NCI-H345 (cell line): ENCODE data around the gene NOC4L.
"Not testable (repeated sequence)": the region's sequence is repeated elsewhere in the genome, so short reads cannot be mapped to it uniquely, and the experiment has no call there.

Experiments used
- DNase-seq: peaks from one replicate; lab custom pipeline; 2025; lab: John Stamatoyannopoulos, UW

Gene NOC4L

DNA sequence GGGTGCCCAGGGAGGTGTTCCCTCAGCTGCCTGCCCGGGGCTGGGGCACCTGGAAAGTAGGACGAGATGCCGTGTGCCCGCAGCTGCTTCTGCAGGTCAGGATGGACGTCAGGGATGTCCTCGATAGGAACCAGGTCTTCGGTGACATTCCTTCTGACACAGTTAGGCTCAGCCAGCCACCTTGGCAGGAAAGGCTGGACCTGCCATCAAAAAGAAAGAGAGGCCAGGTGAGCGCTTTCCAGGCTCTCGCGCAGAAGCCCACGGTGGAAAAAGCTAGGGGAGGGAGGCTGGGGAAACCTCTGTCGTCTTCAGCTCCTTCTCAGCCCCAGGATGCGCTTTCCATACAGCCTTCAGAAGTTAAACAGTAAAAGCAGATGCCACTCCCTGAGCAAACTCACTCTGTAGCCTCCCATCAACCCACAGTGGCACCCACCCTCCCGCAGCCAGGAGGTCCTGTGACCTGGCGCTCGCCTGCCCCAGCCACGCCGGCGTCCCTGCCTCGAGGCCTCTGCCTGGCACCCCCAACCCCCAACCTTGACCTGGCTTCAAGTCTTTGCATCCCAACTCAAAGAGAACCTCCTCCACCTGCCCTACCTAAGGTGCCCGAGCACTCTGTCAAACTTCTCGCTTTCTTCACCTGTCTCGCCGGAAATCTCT is 1.4 kb upstream of the NOC4L start:
- no peak for DNase-seq

DNA sequence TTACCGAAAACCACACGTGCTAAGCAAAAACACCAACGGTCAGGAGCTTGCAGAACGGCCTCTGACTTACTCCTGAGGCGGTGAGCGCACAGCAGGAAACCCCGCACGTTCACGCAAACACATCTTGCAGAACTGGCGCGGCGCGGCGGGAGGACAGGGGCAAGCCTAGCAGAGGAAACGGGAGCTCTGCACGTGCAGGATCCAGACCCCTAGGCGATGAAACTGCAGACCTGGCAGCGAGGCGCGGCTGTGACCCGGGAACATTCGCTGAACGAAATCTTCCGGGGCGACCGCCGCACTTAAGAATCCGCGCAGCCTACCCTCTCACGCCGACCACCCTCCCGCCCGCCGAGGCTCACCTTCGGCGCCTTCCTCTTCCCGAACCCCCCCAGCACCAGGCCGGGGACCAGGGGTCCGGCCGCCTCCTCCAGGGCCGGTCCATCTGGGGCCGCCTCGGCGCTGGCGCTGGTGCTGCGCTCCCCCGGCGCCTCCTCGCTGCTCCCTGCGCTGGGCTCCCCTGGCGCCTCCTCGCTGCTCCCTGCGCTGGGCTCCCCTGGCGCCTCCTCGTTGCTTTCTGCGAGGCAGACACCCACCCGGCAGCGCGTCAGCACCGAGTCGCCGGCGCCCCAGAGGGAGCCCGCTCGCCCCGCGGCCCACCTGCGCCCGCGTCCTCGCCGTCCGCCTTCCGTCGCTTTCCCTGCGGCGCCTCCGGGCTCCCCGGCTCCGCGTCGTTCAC is 753 bp upstream of the NOC4L start:
- DNase-seq = no peak

DNA sequence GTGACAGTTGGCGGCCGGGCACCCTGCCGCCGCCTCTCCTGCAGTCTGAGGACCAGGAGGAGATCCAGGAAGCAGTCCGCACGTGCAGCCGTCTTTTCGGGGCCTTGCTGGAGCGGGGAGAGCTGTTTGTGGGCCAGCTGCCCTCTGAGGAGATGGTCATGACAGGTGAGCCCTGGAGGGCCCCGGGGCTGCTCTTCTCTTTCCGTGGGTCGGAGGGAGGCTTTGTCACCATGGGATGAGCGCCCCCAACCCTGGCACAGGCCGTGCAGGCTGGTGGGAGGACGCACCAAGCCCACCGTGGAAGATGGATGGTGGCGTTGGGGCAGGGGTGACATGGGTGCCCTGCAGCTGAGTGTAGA is 532 bp downstream of the NOC4L start:
- no peak for DNase-seq

DNA sequence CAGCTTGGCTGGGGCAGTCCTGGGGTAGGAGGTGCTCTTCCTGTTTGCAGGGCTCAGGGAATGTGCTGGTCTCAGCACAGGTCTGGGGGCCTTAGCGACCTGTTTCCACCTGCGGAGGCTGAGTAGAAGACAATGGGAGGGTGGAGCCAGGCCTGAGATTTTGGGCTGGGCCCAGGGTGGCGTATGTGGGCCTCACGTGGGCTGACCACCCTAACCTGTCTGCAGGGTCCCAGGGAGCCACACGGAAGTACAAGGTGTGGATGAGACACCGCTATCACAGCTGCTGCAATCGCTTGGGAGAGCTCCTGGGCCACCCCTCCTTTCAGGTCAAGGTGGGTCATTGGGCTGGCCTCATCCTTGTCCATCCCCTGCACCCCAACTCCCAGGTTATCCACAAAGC is 1.1 kb downstream of the NOC4L start:
- no peak for DNase-seq

DNA sequence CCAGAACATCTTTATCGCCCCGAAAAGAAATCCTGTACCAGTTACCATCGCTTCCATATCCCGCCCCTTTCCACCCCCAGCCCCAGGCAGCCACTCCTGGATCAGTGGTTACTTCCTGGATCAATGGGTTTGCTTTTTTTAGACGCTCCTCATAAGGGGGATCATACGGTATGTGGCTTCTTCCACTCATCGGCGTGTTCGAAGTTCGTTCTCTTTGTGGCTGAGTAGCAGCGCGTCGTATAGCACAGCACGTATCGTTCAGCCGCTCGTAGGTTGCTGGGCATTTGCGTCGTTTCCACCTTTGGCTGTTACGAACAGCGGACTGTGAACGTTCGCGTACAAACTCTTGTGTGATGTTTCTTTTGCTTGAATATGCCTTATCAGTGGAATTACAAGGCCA is 1.8 kb downstream of the NOC4L start:
- no peak for DNase-seq

DNA sequence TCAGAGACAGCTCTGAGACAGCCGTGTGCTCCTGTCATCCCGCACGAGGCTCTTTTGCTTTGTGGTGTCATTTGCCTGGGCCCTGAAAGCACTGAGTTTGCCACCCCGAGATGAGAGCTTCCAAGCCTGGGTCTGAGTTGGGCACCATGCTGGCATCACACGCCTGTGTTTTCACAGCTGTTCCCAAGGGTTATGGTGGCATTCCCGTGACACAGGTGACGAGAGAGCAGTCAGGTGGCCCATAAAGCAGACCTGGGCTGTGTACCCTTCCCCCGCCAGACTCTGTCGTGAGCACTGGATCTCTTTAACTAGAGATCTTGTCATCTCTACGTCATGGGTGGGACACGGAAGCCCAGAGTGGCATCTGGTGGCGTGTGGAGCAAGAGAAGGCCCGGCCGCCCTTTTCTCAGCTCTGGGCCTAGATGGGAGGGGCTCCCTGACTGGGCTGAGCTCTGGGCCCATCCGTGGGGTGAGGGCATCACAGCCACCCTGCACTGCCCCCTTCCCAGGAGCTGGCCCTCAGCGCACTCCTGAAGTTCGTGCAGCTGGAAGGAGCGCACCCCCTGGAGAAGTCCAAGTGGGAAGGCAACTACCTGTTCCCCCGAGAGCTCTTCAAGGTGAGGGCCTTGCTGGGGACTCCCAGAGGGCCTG is 2.6 kb downstream of the NOC4L start:
- no peak for DNase-seq

DNA sequence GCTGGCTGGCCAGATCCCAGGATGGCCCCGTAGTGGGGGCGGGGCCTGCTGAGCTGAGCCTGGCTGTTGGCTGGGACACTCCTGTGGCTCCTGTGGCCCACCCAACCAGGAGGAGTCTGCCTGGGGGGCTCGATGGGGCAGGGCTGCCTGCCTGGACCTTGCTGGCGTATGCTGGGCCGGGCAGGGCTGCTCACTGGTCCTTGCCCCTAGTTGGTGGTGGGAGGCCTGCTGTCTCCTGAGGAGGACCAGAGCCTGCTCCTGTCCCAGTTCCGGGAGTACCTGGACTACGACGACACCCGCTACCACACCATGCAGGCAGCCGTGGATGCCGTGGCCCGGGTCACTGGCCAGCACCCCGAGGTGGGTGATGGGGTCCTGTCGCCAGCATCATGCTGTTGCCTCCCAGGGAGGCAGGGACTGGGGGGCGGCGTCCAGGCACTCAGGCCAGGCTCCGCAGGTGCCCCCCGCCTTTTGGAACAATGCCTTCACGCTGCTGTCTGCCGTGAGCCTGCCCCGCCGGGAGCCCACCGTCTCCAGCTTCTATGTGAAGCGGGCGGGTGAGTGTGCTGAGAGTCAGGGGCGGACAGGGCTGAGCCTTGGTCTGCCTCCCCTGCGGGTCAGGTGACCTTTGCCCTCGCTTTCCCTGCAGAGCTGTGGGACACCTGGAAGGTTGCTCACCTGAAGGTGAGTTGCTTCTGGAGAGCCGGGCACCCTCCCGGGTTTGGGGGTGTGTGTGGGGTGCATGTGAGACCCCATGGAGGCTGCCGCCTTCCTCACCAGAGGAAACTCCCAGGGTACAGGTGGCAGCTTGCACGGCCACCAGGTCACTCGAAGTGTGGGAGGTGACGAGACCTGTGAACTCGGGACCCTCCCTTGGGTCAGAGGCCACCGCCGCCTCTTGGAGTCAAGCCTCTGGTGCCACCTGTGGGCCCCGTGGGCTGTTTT is 3.4 kb downstream of the NOC4L start:
- DNase-seq = no peak

DNA sequence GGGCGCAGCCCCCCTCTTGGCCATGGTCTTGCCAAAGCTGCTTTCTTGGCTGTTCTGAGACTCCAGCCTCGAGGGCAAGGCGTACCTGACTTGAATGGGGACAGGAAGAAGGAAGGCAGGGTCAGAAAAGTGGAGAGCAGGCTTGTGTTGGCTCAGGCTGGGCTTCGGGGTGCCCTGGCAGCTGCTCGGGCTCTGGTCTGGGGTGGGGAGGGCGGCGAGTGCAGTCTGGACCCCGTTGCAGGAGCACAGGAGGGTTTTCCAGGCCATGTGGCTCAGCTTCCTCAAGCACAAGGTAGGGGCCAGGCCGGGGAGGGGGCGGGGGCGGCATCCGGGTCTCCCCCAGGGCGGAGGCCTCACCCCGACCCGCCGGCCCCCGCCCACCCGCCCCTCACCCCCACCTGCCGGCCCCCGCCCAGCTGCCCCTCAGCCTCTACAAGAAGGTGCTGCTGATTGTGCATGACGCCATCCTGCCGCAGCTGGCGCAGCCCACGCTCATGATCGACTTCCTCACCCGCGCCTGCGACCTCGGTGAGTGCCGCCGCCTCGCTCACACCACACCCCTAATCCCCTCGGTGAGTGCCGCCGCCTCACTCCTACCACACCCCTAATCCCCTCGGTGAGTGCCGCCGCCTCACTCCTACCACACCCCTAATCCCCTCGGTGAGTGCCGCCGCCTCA is 4.2 kb downstream of the NOC4L start:
- no peak for DNase-seq

DNA sequence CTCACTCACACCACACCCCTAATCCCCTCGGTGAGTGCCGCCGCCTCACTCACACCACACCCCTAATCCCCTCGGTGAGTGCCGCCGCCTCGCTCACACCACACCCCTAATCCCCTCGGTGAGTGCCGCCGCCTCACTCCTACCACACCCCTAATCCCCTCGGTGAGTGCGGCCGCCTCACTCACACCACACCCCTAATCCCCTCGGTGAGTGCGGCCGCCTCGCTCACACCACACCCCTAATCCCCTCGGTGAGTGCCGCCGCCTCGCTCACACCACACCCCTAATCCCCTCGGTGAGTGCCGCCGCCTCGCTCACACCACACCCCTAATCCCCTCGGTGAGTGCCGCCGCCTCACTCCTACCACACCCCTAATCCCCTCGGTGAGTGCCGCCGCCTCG is 5.3 kb downstream of the NOC4L start:
- DNase-seq = not testable (repeated sequence)

DNA sequence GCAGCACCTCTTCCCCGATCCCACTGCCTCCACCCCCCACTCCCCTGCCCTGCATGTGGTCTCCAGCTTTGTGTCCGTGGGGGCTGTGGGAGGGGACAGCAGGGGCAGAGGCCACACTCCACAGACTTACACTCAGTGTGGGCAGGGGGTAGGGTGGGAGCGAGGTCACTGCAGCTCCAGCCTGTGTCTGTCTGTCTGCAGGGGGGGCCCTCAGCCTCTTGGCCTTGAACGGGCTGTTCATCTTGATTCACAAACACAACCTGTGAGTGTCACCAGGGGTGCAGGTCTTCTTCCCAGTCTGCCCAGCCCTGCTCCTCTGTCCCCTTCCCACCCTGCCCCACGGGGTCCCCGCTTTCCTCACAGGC is 6.5 kb downstream of the NOC4L start:
- no peak for DNase-seq

DNA sequence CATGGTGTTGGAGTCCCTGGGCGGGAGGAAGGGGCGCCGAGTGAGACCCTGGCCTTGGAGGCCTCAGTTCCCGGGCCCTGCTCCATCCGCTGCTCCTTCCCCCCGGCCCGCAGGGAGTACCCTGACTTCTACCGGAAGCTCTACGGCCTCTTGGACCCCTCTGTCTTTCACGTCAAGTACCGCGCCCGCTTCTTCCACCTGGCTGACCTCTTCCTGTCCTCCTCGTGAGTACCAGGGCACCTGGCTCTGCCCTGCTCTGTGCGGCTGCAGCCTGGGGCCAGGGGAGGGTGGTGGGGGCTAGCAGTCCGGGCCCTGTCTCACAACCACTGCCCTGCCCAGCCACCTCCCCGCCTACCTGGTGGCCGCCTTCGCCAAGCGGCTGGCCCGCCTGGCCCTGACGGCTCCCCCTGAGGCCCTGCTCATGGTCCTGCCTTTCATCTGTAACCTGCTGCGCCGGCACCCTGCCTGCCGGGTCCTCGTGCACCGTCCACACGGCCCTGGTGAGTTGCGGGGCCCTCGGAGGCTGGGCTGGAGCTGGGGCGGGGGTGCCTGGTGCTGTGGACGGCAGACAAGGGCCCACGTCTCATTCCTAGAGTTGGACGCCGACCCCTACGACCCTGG is 7.0 kb downstream of the NOC4L start:
- no peak for DNase-seq

DNA sequence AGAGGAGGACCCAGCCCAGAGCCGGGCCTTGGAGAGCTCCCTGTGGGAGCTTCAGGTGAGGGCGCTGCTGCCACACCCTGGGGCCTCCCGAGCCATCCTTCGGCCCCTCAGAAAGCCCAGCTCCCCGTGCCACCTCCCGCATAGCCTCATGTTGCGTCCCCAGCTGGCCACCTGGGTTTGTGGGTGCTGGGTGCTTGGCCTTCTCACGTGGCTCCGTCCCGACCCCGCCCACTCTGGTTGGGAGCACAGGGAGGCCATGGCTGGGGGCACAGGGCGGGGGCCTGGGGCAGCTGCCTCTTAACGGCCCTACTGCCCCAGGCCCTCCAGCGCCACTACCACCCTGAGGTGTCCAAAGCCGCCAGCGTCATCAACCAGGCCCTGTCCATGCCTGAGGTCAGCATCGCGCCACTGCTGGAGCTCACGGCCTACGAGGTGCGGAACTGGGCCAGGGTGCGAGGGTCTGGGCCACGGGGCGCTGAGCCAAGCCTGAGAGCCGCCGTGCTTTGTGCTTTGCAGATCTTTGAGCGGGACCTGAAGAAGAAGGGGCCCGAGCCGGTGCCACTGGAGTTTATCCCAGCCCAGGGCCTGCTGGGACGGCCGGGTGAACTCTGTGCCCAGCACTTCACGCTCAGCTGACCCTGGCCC is 7.6 kb downstream of the NOC4L start:
- DNase-seq = no peak

DNA sequence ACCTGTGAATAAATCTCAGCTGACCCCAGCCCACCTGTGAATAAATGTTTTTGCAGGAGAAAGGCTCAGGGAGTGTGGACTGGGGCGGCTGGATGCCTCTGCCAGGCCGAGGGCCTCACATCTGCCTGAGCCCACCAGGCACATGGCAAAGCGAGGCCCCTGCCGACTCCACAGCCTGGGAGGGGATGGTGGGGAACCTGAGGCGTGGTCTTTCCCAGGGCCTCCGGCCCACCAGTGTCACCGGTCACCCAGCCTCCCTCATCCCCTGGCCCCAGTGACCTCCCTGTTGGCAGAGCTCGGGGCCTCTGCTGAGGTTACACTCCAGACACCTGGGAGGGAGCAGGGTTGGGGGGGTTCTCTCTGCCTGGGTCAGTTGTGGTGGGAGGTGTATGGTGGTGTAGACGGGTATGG is 8.2 kb downstream of the NOC4L start:
- no peak for DNase-seq

DNA sequence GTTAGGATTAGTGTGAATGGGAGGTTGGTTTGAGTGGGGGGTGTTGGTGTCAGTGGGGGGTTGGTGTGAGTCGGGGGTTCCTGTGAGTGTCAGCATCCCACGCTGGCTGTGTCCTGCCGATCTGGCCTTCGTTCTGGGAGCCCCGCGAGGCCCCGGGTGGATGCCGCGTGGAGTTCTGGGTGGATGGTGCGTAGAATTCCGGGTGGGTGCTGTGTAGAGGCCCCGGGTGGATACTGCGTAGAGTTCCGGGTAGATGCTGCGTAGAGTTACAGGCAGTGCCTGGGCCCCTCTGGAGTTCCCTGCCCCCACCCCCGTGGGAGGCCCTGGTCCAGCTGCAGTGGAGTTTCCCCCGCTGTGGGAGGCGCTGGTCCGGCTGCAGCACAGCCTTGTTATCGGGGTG is 8.7 kb downstream of the NOC4L start:
- no peak for DNase-seq

DNA sequence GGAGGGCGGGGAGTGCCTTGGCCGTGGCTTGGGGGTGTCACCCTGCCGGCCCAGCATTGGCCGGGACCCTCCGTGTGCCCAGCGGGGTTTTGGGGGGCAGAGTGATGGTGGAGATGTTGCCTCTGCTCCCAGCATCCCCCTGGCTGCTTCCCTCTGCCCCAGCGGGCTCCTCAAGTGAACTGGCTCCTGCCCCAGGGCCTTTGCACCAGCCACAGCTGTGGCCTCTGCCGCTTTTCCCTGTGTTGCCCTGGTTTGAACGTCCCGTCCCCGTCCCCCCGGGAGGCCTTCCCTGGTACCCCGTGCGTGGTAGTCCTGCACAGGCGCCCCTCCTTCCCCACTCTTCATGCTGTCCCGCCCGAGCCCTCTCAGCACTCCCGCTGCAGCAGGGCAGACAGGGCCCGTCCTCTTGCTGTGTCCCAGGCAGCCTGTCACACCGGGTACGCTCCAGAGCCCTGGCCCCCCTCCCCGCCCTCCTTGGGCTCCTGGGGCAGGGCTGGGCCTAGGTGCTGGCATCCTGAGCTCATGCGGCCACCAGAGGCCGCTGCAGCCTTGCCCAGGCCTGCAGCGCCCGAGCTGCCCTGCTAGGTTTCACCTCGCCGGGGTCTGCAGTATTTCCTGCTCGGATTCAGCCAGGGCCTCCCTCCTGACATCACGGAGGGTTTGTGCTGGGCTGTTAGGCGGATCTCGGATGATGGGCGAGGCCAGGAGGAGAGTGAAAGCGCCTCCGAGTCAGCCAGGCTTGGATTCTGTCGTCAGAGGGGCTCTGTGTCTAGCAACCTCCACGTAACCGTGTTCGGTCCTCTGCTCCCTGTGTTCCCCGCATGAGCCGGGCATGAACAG is 9.5 kb downstream of the NOC4L start:
- peak; percentile 93 for DNase-seq

DNA sequence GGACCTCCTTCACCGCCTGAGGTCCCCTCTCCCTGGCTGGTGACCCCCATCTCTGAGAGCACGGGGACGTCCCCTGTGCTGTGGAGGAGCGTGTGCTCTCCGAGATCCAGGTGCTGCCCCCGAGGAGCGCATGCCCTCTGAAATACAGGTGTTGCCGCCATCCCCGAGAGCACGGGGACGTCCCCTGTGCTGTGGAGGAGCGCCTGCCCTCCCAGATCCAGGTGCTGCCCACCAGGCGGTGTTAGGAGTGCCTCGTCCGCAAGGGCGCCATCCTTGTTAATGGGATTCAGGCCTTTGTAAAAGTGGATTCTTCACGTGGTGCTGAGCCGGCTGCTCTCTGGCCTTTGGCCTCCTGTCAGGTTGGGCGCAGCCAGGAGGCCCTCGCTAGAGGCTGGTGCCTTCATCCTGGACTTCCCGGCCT is 10.1 kb downstream of the NOC4L start:
- DNase-seq = peak; percentile 77

DNA sequence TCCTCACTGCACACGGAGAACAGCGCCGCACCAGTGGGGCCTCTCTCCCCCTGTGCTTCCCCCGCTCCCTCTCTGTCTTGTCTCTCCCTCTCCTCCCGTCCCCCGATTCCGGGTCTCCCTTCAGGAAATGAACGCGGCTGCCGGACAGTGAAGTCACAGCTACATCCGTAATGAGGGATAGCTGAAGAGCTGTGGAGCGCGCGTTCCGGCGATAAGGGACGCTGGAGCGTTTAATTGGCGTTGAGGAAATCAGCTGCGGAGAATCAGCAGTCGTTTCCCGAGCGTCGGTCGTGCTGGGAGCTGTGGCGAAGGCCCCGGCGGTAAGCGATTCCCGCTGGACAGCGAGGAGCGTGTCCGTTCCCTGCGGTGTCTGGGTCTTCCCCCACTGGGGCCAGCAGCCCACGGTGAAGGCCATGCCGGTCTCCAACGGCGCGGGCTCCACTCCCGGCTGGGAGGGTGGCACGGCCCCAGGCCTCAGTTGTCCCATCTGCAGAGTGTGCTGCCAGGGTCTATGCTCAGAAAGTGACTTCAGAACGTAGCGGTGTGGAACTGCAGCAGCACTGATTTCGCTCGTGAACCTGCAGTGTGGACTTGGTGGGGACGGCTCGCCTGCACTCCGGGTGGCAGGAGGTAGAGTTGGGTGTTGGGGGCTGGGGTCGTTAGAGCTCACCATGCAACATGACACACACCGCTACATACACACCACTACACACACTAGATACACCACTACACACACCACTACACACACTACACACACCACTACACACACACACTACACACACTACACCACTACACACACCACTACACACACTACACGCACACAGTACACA is 10.9 kb downstream of the NOC4L start:
- DNase-seq = no peak

DNA sequence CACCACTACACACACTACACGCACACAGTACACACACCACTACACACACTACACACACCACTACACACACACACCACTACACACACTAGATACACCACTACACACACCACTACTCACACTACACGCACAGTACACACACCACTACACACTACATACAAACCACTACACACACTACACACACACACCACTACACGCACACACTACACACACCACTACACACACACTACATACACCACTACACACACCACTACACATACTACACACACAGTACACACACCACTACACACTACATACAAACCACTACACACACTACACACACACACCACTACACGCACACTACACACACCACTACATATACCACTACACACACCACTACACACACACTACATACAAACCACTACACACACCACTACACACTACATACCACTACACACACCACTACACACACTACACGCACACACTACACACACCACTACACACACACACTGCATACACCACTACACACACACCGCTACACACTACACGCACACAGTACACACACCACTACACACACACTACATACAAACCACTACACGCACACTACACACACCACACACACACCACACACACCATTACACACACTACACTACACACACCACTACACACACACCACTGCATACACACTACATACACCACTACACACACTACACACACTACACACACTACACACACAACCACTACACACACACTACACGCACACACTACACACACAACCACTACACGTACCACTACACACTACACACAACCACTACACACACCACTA is 11.7 kb downstream of the NOC4L start:
- no peak for DNase-seq
